Choroid plexus epithelial cell (primary cell): Measurements from ENCODE around the gene KRTAP6-3.

Source experiments
- DNase-seq: peaks from one replicate; pipeline ENCODE4 v3.0.0-alpha.2; 2010; ENCODE audit warnings: low read depth
- H3K4me3 ChIP-seq: 2 replicates; pipeline ENCODE4 v1.5.1; 2011; ENCODE audit warnings: low read depth, mild to moderate bottlenecking, control low read depth, low read length, moderate library complexity
- CTCF ChIP-seq: conservative IDR thresholded peaks from 2 replicates; pipeline ENCODE4 v1.5.1; 2011; ENCODE audit warnings: low read depth, mild to moderate bottlenecking, control low read depth, inconsistent platforms, low read length, moderate library complexity

Gene KRTAP6-3

DNA sequence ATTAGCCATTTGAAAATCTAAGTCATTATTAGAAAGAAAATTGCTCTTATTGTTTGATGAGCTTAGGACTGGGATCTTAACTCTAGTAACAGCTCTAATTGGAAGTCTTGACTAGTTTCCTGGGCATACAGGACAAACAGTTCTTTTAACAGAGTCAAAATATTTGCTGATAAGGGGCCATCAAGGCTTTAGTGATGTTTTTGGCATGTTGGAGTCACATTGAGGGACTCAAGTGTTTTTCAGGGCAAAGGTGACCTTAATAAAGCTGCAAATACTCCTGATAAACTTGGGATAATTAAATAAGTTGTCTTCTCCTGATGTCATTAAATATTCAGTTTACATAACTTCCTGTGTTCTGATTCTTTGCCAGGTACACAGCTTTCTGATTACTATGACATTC, 24.6 kb upstream of the KRTAP6-3 start:
- H3K4me3 ChIP-seq: no peak overlapping the region
- TF ChIP-seq CTCF: no peak
- DNase-seq: no peak

- DNase-seq: peak; percentile 2
- no peak for TF ChIP-seq CTCF
- H3K4me3 ChIP-seq: no peak overlapping the region
Observed at GRCh38 chr21:30577766-30578165, 14.5 kb upstream of the KRTAP6-3 start.

DNA sequence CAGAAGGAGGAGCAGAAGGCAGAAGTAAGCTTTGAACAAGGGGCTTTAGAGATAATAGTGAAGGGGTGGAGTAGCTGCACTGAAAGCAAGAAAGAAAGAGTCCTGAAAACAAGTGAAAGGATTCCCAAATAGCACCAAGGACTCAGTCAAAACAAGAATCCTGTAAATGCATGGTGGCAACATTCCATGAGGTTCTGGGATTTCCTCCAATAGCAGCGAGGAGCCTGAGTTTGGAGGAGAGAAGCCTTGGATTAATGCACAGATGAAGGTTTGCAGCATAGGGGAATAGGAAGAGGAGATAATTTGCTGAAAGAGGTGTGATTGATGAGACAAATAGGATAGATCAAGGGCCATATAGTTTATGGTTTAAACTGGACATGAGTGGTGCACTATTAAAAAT, 12.9 kb upstream of the KRTAP6-3 start:
- H3K4me3 ChIP-seq: no peak overlapping the region
- no peak for TF ChIP-seq CTCF
- DNase-seq: no peak

DNA sequence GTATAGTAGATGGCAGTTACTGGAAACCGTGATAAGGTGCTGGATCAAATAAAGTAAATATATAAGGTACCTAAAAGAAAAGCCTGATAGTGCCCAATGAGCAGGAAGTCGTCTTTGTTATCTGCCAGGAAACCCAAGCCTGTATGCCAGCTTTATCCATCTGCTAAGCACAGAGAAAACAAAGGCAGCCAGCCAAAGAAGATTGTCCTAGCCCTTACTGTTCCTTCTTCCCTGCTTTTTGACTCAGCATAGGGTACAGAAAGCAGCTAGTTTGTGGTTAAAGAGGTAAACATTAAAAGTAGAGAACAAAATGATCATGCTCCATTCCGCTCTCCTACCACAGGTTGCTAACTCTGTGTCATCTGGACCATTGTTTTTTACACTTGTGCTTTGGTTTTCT, 12.1 kb upstream of the KRTAP6-3 start:
- DNase-seq: no peak
- H3K4me3 ChIP-seq: no peak overlapping the region
- TF ChIP-seq CTCF: no peak

DNA sequence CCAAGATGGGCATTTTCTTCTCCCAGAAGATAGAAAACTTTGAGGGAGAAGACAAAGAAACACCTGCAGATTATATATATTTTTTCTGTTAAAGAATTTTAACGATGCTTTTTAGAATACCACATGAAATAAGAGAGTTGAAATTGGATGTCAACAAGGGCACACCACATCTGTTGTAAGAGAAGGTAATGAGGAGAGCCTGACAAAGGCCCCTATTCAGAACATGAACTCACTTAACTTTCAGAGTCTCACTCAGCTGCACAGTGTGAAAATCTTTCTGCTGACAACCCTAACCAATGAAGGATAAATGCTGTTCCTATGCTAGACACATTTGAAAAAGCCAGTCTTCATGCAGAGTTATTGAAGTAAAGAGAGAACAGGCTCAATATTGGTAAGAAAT, 9.4 kb upstream of the KRTAP6-3 start:
- no peak overlapping the region for H3K4me3 ChIP-seq
- no peak for DNase-seq
- TF ChIP-seq CTCF: no peak

GRCh38 chr21:30590297-30590696, 1.9 kb upstream of the KRTAP6-3 start, which contains the start of gene KRTAP22-2:
Gene KRTAP22-2 (minus strand): TSS chr21:30590397.
- no peak for DNase-seq
- no peak for TF ChIP-seq CTCF
- H3K4me3 ChIP-seq: no peak within 1 kb of the TSS

DNA sequence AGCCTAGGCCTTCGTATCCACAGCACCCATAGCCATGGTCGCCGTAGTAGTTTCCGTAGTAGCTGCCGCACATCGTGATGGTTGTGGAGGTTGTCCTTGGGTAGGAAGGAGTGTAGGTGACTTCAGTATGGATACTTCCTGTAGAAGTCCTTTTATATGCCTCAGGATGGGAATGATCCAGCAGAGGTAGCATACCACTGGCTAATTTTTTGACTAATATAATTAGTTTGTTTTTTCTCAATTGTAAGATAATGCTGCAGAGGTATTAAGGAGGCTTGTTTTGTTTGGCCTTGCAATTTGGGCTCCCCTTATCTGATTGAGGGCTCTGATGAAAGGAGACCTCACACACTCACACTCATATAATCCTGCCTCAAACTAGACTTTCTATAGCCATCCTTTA, 6.6 kb downstream of the KRTAP6-3 start, which contains the start of gene KRTAP6-2:
Gene KRTAP6-2, minus strand, starts transcription at position 101 of the 400 bp plus-strand sequence. Its CDS starts 28 bp downstream, at position 73.
- no peak for TF ChIP-seq CTCF
- H3K4me3 ChIP-seq: no peak within 1 kb of the TSS
- DNase-seq: no peak
